Pulmonary artery endothelial cell (primary cell): ENCODE data around the gene HSD17B3. TPM values are rescaled to one million over a fixed set of nuclear protein-coding genes. Genes with fewer than 3 reads are reported as not detected.
"Not testable (repeated sequence)": the region's sequence is repeated elsewhere in the genome, so short reads cannot be mapped to it uniquely, and the experiment has no call there.

ENCODE experiments used
- DNase-seq: peaks from one replicate; pipeline ENCODE4 v3.0.0-alpha.2; 2011; ENCODE audit warnings: low read depth, low spot score
- total RNA-seq: library from RNA; depleted of rRNA; stranded (reverse); fragments of >200 nt; gene quantifications from 2 replicates; pipeline ENCODE4 v1.2.3, GENCODE V29; 2014

The HSD17B3 gene
- total RNA-seq, 1 donor from 2014 or later, result not detected

DNA sequence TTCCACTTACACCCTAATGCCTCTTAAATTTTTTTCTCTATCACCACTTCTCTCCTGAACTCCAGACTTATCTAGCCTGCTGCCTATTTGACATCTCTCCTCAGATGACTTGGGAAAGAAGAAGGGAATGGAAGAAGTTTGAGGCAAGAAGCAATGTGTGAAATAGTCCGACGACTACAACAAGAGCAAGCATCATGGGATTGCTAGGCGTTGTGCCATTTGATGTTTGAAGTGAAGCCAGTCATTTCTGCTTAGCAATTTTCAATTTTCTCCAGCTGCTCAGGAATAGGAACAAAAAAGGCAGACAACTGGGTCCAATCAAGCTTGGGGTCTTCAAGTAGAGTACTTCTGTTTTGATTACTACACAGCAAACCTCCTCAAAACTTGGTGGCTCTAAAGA is 106.4 kb downstream of the HSD17B3 start:
- DNase-seq, result no peak

DNA sequence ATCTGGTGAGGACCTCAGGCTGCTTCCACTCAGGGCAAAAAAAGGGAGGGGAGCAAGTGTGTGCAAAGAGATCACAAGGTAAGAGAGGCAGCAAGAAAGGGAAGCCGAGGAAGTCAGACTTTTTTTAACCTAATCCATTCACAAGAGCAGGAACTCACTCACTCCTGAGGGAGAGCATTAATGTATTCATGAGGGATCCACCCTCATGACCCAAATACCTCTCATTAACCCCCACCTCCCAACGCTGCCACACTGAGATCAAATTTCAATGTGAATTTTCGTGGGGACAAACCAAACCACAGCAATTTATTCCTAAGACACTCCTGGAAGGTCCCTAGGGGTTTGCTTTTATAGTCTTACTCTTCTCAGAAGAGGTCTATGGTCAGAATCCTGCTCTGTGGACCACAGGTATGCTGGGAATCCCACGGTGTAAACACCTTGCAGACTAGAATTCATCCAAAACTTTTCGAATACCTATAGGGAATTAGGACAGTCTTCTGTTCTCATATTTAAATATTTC is 108.7 kb downstream of the HSD17B3 start:
- no peak for DNase-seq

DNA sequence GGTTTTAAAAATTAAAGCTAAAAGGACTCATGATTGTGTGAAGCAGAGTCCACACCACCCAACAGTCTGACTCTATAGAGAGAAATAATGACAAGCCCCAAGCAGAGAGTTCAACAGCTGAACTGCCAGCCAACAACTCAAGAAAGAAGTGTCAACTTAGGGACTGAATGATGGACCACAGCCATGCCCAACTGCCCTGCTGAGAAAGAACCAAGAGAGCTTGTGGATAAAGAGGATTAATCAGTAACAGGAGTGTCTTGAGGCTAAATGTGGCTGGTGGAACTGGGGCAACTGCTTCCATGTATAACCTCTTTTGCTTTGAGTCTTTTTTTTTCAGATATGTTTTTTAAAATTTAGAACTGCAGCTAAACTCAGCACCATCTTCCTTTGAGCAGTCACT is 109.3 kb downstream of the HSD17B3 start:
- DNase-seq, result no peak

DNA sequence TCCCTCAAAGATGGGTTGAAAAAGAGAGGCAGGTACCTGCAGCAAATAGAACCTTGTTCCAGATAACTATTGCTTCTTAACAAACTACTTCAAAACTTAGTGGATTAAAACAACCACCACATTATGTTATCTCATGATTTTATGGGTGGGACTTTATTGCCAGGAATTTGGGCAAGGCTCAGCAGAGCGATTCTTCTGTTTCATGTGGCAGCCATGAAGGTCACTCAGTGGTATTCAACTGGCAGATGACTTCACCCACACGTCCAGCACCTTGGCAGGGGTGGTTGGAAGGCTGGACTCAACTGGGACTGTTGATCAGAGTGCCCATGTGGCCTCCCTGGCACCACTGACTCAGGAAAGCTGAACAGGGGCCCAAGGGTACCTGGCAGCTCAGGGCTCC is 112.0 kb downstream of the HSD17B3 start:
- no peak for DNase-seq

DNA sequence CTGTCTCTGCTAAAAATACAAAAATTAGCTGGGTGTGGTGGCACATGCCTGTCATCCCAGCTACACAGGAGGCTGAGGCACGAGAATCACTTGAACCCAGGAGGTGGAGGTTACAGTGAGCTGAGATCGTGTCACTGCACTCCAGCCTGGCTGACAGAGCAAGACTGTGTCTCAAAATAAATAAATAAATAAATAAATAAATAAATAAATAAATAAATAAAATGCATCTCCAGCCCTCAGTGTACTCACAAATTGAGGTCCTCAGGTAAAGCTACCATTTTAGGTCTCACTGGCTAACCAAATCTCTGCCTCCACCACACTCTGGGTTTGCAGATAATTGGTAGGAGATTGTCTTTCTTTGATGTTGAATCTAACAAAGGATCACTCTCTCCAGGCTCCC is 112.4 kb downstream of the HSD17B3 start:
- not testable (repeated sequence) for DNase-seq

DNA sequence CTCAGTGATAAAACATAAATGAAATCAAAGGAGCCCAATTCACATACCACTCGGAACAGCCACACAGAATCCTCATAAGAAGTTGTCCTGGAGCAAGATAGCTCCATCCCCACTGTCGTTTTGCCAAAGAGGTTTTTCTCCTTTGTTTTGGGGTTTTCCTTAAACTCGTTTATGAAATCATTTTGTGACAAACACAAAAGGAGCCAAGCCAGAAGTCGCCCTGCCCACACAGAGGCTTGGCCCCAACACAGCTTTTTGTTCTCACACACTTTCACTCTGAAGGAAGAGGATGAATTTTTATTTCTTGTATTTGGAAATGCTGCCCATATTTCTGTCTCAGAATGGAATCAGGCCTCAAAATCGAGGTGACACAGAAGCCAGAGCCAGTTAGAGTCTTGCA is 113.4 kb downstream of the HSD17B3 start:
- DNase-seq, result no peak

DNA sequence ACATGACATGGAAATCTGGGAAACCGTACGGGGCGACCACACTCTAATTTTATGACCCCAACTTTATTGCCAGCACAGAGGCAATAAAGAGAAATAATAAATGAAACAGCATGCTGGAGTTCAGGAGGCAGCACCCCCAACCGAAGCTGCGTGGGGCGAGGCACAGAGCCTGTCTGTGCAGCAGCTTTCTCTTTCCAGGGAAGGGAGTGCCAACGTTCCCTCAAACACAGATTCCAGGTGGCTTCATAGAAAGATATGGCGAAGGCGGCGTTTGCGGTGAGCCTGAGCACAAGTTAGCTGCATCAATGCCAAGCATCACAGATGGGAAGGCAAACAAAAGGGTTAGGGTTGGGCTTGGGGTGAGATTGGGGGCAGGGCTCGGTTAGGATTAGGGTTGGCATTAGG is 114.8 kb downstream of the HSD17B3 start:
- no peak for DNase-seq

DNA sequence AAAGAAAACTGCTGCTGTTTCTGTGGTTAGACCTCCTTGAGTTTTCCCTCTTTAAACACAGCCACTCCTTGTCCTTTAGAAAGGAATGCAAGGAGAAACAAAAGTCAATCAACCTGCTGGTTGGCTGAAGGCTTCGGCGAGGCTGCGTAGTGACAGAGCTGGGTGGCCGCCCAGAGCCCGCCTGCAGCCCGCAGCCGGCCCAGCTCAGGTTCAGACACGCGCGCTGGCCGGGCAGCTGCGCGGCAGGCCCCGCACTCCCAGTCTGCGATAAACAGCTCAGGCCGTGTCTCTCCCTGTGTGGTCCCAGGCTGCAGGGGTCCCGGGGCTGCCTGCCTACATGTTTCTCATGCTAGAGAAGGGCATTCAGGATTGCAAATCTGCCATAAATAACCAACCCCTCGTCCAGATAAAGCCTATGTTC is 115.4 kb downstream of the HSD17B3 start:
- DNase-seq, result no peak

DNA sequence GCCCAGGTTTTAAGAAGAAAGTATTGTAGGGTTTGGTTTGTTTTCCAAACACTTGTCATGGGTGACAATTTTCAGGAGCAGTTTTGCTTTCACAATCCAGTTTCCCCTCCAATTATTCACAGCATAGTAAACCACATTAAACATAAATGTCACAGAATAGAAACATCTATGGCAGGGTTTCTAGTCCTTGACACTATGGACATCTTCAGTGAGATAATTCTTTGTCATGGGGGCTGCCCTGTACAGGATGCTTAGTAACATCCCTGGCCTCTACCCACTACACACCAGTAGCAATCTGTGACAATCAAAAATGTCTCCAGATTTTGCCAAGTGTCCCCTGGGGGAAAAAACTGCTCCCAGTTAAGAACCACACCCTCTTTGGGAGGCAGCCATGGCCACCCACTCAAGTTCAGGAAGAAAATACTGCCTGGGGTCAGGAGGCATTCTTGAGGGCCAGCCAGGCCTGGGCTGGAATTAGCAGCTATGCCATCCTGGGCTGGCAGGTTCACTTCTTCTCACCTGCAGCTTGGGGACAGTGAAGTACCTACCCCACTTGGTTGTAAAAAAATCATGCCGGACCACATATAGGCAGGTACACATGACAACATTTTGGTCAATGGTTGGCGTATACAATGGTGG is 116.3 kb downstream of the HSD17B3 start:
- no peak for DNase-seq

Other genes starting within 250 kb of the HSD17B3 start
- 20.9 and 24.5 TPM in 2 replicates for gene SLC35D2, start 81.5 kb upstream of the HSD17B3 start, total RNA-seq
- 10.0 and 16.8 TPM in 2 replicates for gene ZNF367, start 116.2 kb upstream of the HSD17B3 start, total RNA-seq
- 8.9 and 9.8 TPM in 2 replicates for gene HABP4, start 148.0 kb upstream of the HSD17B3 start, total RNA-seq